Stimulated activated CD8-positive, alpha-beta memory T cell treated with anti-CD3 and anti-CD28 coated beads, Interleukin-7, amount 100 ng/mL, for 4 hours (primary cell): ENCODE measurements around the gene PRM3.
A peak's percentile ranks its signal among the peaks of the same experiment; 100 is the strongest.

Experiments used
- DNase-seq, 2 donors: peaks; one replicate each; pipeline ENCODE4 v3.0.0-alpha.2; 2020; ENCODE audit warnings: low read depth in 2 of 2

PRM3 gene

DNA sequence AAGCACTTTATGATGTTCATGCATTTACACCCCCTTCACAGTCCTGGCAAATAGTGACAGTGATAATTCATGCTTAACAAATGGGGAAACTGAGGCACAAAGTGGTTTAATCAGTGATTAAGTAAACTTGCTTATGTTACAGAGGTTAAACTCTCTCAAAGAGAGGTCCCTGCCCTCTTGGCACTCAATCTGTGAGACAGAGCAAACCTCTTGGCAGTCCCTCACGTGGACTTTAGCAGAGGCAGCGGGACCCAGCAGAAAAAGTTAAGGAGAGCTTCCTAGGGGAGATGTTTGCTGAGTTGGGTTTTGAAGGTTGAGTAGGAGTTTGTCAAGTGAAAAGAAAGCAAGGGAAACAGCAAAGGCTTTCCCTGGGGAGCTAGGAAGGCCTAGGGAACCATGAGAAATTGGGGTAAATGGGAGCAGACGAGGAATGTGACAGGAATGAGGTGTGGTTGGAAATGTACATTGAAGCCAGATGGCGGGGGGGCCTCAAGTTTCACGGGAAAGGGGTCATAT lies 28.1 kb downstream of the PRM3 start:
- DNase-seq: no peak

DNA sequence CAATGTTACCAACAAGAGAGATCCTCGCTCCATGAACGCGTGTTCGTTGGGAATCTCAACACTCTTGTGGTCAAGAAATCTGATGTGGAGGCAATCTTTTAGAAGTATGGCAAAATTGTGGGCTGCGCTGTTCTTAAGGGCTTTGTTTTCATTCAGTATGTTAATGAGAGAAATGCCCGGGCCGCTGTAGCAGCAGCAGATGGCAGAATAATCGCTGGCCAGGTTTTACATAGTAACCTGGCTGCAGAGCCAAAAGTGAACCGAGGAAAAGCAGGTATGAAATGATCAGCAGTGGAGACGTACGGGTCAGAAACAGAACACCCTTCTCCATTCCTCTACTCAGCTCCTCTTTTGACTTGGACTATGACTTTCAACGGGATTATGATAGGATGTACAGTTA lies 30.8 kb downstream of the PRM3 start:
- no peak for DNase-seq

DNA sequence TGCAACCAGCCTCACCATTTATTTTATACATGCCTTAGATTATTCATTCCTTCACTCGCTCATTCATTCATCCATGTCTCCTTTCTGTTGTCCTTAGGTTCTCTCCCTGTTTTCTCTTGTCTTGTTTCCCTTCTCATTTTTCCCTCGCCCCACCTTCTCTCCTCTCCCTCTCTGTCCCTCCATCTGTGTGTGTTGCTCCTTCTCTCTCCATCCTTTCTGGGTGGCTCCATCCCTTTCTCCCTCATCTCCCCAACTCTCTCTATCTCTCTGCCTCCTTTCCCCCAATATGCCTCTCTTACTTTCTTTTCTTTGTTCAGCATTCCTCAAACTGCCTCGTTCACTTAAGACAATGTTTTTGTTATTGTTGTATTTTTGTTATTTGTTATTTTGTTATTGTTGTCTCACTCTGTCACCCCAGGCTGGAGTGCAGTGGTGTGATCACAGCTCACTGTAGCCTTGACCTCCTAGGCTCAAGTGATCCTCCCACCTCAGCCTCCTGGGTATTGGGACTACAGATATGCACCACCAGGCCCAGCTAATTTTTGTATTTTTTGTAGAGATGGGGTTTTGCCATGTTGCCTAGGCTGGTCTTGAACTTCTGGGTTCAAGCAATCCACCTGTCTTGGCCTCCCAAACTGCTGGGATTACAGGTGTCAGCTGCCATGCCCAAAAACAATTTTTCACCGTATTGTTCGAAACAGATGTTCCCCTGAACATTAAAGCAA lies 31.8 kb downstream of the PRM3 start:
- no peak for DNase-seq

GRCh38 chr16:11240636-11241473 lies 32.6 kb downstream of the PRM3 start:
- no peak for DNase-seq

DNA sequence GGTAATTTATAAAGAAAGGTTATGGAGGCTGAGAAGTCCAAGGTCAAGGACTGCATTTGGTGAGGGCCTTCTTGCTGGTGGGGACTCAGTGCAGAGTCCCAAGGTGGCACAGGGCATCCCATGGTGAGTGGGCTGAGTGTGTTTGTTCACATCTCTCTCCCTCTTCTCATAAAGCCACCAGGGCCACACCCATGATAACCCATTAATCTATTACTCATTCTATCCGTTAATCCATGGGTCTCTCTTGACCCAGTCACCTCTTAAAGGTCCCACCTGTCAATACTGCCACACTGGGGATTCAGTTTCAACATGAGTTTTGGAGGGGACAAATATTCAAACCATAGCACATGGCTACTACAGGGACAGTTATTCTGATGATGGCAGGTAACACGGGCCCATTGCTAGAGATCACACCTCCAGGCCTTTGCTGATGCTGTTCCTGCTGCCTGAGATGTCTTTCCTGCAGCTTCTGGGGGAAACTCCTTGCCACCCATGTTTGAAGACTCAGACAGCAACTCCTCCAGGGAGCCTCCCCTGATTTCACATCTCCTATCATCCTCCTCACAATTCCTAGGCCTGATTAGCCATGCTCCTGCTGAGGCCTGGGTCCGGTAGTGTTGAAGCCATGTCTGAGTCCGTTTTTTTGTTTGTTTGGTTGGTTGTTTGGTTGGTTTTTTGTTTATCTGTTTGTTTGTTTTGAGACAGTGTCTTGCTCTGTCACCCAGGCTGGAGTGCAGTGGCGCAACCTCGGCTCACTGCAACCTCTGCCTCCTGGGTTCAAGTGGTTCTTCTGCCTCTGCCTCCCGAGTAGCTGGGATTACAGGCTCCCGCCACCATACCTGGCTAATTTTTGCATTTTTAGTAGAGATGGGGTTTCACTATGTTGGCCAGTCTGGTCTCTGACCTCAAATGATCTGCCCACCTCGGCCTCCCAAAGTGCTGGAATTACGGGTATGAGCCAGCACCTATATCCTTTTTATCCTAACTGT lies 33.5 kb downstream of the PRM3 start:
- DNase-seq: no peak

GRCh38 chr16:11238272-11239202 lies 34.9 kb downstream of the PRM3 start:
- no peak for DNase-seq

- DNase-seq: no peak
These were observed 36.8 kb downstream of the PRM3 start for GRCh38 chr16:11236461-11237254.

DNA sequence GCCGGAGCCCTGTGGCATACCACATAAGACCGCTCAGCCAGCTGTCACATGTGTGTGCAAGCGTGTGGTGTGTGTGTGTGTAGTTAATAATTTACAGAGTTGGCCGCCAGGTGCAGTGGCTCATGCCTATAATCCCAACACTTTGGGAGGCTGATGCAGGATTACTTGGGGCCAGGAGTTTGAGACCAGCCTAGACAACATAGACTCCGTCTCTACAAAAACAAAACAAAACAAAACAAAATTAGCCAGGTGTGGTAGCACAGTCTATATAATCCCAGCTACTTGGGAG lies 37.8 kb downstream of the PRM3 start:
- DNase-seq: no peak

DNA sequence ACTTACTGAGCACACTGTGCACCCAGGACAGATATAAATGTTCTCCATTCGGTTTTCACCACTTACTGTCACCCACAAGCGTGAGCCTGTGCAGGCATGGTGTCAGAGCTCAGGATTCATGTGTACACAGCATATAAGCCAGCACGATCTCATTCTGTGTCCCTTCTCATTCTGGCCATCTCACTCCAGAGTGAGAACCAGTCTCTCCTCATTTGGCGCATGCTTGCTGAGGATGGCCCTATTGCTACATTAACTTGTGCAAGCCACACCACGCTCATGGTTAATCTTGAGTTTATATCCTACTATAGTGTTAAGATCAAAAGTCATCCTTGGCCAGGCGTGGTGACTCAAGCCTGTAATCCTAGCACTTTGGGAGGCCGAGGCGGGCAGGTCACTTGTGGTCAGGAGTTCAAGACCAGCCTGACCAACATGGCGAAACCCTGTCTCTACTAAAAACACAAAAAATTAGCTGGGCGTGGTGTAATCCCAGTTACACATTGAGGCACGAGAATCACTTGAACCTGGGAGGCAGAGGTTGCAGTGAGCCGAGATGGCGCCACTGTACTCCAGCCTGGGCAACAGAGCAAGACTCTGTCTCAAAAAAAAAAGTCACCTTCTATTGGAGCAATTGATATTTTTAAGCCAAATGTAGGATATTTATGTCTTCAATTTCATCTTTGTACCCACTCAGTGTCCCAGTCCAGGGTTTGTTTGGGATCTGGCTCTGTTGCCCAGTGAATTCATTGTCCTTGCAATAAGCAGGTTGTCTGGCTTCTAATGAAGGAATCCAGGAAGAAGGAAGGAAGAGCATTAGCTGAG lies 38.3 kb downstream of the PRM3 start:
- DNase-seq: no peak

- DNase-seq: peak; percentile 74 to 75
These were observed 39.6 kb downstream of the PRM3 start for GRCh38 chr16:11233727-11234376.

DNA sequence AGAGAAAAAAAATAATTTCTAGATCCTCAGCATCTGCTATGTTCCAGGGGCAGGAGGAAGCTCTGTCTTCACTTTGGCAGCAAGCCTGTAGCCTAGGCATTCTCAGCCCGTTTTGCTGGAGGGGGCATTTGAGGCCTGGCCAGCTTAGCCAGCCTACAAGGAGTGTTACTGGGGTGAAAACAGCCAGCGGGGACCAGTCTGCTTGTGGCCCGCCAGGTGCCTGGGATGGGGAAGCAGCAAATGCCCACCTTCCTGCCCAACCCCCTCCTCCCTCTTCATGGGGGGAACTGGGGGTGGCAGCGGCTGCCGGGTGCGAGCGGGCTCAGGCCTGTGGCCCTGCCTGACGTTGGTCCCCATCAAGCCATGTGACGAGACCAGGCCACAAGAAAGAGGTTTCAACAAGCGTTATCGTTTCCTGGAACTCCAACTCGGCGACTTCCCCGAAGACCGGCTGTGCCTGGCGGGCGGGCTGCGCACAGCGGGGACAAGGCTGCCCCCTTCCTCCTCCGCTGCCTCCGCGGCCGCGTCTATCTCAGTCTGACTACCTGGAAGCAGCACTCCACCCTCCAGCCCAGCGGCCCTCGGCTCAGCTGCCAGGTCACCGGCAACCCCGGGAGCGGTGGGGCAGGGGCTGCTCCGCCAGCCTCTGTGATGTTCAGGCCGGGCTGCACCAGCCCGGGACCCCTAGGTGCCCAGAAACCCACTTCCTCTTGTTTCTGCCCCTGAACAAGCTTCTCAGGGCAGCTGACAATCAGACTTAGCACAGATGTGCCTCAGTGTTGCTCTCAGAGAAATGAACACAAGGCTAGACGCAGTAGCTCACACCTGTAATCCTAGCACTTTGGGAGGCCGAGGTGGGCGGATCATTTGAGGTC lies 40.3 kb downstream of the PRM3 start:
- peak; percentile 90 to 94 for DNase-seq

GRCh38 chr16:11232302-11232851 lies 41.1 kb downstream of the PRM3 start:
- no peak for DNase-seq

DNA sequence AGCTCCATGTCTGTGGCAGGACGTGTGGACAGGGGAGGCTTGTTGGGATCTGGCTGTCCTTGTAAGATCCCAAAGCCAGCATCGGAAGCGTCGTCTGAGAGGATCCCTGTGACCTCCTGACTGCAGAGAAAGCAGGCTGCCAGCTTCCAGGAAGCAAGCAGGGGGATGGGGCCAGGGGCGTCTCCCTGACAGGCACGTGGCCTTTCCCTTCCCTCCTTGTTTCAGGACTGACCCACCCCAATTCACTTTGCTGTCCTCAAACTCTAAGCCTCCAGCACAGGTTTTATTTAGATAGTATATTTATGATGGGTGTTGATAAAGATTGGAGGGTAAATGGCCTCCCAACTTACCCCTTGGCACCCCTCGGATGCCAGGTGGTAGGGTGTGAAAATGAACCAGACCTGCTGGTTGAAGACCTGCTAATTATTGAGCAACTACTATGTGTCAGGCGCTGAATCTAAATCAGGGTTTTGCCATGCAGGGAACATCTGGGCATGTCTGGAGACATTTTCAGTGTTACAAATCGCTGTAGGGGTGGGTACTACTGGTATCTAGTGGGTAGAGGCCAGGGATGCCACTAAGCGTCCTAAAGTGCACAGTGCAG lies 42.0 kb downstream of the PRM3 start:
- no peak for DNase-seq

DNA sequence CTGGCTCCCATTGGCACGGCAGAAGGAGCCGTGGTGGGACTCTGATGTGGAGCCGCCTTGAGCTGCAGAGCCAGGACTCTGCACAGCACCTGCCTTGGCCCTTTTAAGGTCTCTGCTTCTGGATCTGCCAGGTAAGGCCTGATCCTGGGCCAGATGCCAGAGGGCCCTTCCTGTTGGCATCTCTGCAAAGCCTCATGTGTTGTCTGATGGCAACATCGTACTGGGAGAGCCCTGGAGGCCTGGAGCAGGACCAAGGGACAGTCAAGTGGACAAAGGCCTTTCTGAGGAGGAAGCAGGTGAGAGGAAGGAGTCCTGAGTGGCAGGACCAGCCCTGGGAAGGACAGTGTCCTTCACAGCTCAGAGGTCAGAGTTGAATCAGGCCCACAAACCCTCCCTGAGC lies 43.5 kb downstream of the PRM3 start:
- DNase-seq: no peak

DNA sequence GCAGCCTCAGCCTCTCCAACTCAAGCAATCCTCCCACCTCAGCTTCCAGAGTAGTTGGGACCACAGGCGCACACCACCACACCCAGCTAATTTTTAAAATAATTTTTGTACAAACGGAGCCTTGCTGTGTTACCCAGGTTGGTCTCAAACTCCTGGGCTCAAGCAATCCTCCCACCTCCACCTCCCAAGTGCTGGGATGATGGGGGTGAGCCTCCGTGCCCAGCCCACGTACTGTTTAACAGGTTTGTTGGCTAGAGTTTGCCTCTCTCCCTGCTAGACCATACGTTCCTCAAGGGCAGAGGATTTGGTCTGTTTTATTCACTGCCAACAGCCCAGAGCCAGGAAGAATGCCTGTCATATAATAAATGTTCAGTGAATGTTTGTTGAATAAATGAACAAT lies 44.0 kb downstream of the PRM3 start:
- no peak for DNase-seq

DNA sequence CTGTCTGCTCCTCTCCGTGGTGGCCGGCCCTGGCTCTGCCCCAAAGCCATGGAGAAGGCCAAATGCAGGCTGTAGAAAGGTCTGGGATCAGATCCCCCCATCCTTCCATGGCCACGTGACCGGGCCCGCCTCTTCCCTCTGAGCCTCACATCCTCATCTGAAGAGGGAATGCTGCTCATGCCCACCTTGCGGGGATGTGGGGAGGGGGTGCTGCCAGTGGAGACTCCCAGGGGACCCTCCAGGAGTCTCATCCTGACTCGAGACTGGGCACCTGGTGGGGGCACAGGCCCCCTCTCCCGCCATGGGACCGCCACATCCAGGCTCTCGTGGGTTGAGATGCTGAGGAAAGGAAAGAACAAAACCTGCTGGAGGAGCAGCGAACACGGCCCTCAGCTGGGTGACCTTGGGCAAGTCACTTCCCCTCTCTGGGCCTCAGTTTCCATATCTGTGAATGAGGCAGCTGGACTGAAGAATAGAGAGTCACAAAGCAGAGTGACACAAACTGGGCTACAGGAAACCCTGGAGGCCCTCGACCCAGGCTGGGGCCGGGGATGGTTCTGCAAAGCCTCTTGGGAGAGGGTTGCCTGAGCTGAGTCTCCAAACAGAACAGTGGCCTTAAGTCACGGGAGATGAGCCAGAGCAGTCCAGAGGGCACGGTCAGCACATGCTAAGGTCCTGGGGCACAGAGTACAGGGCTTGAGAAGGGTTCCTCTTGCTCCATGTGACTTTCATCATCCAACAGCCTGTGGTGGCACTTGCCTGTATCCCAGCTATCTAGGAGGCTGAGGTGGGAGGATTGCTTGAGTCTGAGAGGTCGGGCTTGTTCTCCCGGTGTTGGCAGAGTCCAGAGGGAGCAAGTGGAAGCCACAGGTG lies 47.5 kb downstream of the PRM3 start:
- DNase-seq: no peak
